Gastrocnemius medialis (tissue), 4 donors: Measurements from ENCODE around the gene ANKS1B. TPM values are rescaled to one million over a fixed set of nuclear protein-coding genes. Genes with fewer than 3 reads are reported as not detected.
"Not testable (repeated sequence)": the region's sequence is repeated elsewhere in the genome, so short reads cannot be mapped to it uniquely, and the experiment has no call there.

Experiments used
- ATAC-seq, 2 donors: fragments of 150-250 bp; one replicate each; pipeline ENCODE4 v1.9.1; 2016
- DNase-seq, 2 donors: peaks; one replicate each; pipeline ENCODE4 v3.0.0-alpha.2; 2019
- H3K27ac ChIP-seq, 4 donors: fragments of 200-600 bp; sonication (generic); 1 replicate in 1 of 4; 2 replicates in 3 of 4; pipeline ENCODE4 v1.5.1; 2016 to 2018; ENCODE audit warnings: mild to moderate bottlenecking in 2 of 4, moderate library complexity in 1 of 4
- H3K27me3 ChIP-seq, 3 donors: fragments of 200-600 bp; sonication (generic) in 2 of 3; 1 replicate in 1 of 3; 2 replicates in 2 of 3; pipeline versions ENCODE4 v1.5.1 to v1.6.0; 2016 to 2019; ENCODE audit warnings: mild to moderate bottlenecking in 1 of 3, moderate library complexity in 1 of 3
- H3K36me3 ChIP-seq, 2 donors: fragments of 200-600 bp; sonication (generic) in 1 of 2; one replicate each; pipeline ENCODE4 v1.5.1; 2017 to 2018
- H3K4me1 ChIP-seq, 2 donors: fragments of 200-600 bp; sonication (generic) in 1 of 2; one replicate each; pipeline ENCODE4 v1.5.1; 2016 to 2017; ENCODE audit warnings: mild to moderate bottlenecking in 2 of 2
- H3K4me3 ChIP-seq, 4 donors: fragments of 200-600 bp; sonication (generic) in 3 of 4; 1 replicate in 1 of 4; 2 replicates in 3 of 4; pipeline ENCODE4 v1.5.1; 2016 to 2019; ENCODE audit warnings: mild to moderate bottlenecking in 2 of 4
- H3K9me3 ChIP-seq, 3 donors: fragments of 200-600 bp; sonication (generic) in 2 of 3; 1 replicate in 1 of 3; 2 replicates in 2 of 3; pipeline ENCODE4 v1.5.1; 2016 to 2019
- CTCF ChIP-seq, 5 experiments: fragments of 450-650 bp in 3 of 5; fragments of 200-600 bp in 2 of 5; sonication (generic) in 2 of 5; IDR thresholded peaks in 4 of 5; conservative IDR thresholded peaks in 1 of 5; 1 replicate in 4 of 5; 2 replicates in 1 of 5; pipeline ENCODE4 v1.5.1; 2016 to 2019; ENCODE audit warnings: antibody characterized with exemption in 5 of 5, mild to moderate bottlenecking in 3 of 5, moderate library complexity in 3 of 5
- POLR2A ChIP-seq, 2 donors: fragments of 450-650 bp; IDR thresholded peaks; one replicate each; pipeline ENCODE4 v1.6.1; 2017; ENCODE audit warnings: antibody characterized with exemption in 2 of 2, mild to moderate bottlenecking in 2 of 2, moderate library complexity in 2 of 2
- in situ Hi-C, 4 donors: fragments of 200-750 bp; cut with MboI; loops; one replicate each; pipeline versions ENCODE4 v1.15.0 to v1.8.0; 2017; ENCODE audit warnings: low sequenced_read_pairs in 4 of 4
- intact Hi-C: fragments of 100-400 bp; cut with DNase I; formaldehyde crosslinking; loops from one replicate; pipeline ENCODE4 v1.15.1; 2023; ENCODE audit warnings: low total_unique reads
- total RNA-seq, 4 donors: library from RNA; depleted of rRNA; stranded (reverse); fragments of >200 nt; gene quantifications; one replicate each; pipeline versions ENCODE4 v1.1.0 to v1.2.3, GENCODE V29; 2016

ANKS1B gene
- total RNA-seq, 4 donors from 2014 or later, result 3.9 to 14.5 (median 5.7) TPM

- no peaks in the 10 kb centered on the region for H3K9me3 ChIP-seq
- DNase-seq (no peak), ATAC-seq (no peak)
- in situ Hi-C loops (no loop called here), intact Hi-C loops (no loop called here)
- H3K27ac ChIP-seq, result no peak overlapping the region
- TF ChIP-seq POLR2A (IDR thresholded peaks at IDR 0.05), result no peak
- no peak for TF ChIP-seq CTCF (IDR thresholded peaks at IDR 0.05 in 4 of 5, conservative IDR thresholded peaks at IDR 0.05 in 1 of 5)
- H3K27me3 ChIP-seq, result no peaks in the 10 kb centered on the region
- H3K4me3 ChIP-seq, result no peak overlapping the region
- no peaks in the 10 kb centered on the region for H3K4me1 ChIP-seq
- no peaks in the 10 kb centered on the region for H3K36me3 ChIP-seq
Observed at GRCh38 chr12:99330216-99330615, 654.5 kb downstream of the ANKS1B start.

- H3K9me3 ChIP-seq, ATAC-seq, intact Hi-C loops, H3K27ac ChIP-seq, H3K27me3 ChIP-seq, H3K4me1 ChIP-seq, H3K36me3 ChIP-seq, H3K4me3 ChIP-seq, DNase-seq, in situ Hi-C loops: not testable (repeated sequence)
Observed at GRCh38 chr12:99321210-99321609, 663.5 kb downstream of the ANKS1B start.

GRCh38 chr12:99311373-99311772 lies 673.4 kb downstream of the ANKS1B start:
- in situ Hi-C loops (no loop called here), intact Hi-C loops (no loop called here)
- no peaks in the 10 kb centered on the region for H3K4me1 ChIP-seq
- H3K4me3 ChIP-seq, result no peak overlapping the region
- no peak for ATAC-seq
- no peak for DNase-seq
- H3K27ac ChIP-seq, result no peak overlapping the region
- no peak for TF ChIP-seq POLR2A (IDR thresholded peaks at IDR 0.05)
- no peak for TF ChIP-seq CTCF (IDR thresholded peaks at IDR 0.05 in 4 of 5, conservative IDR thresholded peaks at IDR 0.05 in 1 of 5)
- no peaks in the 10 kb centered on the region for H3K36me3 ChIP-seq
- H3K9me3 ChIP-seq, result peaks cover 0 to 4% (median 0%) of the 10 kb centered on the region in 3 donors
- no peaks in the 10 kb centered on the region for H3K27me3 ChIP-seq

- intact Hi-C loops (no loop called here), in situ Hi-C loops (no loop called here)
- ATAC-seq, result no peak
- Histone ChIP-seq H3K36me3 (no peaks in the 10 kb centered on the region), H3K27me3 (no peaks in the 10 kb centered on the region), H3K4me1 (no peaks in the 10 kb centered on the region), H3K4me3 (no peak overlapping the region), H3K9me3 (peaks cover 0 to 4% (median 0%) of the 10 kb centered on the region in 3 donors), H3K27ac (no peak overlapping the region)
- TF ChIP-seq CTCF (IDR thresholded peaks at IDR 0.05 in 4 of 5, conservative IDR thresholded peaks at IDR 0.05 in 1 of 5), result no peak
- no peak for TF ChIP-seq POLR2A (IDR thresholded peaks at IDR 0.05)
- no peak for DNase-seq
Observed at GRCh38 chr12:99309812-99310211, 674.9 kb downstream of the ANKS1B start.

- no peak for ATAC-seq
- no peak for DNase-seq
- intact Hi-C loops, result no loop called here
- Histone ChIP-seq H3K36me3 (no peaks in the 10 kb centered on the region), H3K27me3 (no peaks in the 10 kb centered on the region), H3K9me3 (no peaks in the 10 kb centered on the region), H3K4me3 (no peak overlapping the region), H3K4me1 (no peaks in the 10 kb centered on the region), H3K27ac (no peak overlapping the region)
- in situ Hi-C loops, result no loop called here
- TF ChIP-seq POLR2A (IDR thresholded peaks at IDR 0.05) (no peak), CTCF (IDR thresholded peaks at IDR 0.05 in 4 of 5, conservative IDR thresholded peaks at IDR 0.05 in 1 of 5) (no peak)
Observed at GRCh38 chr12:99302874-99303273, 681.9 kb downstream of the ANKS1B start.
